ENCODE measurements around the gene TMEM119. TPM values are rescaled to one million over a fixed set of nuclear protein-coding genes. Genes with fewer than 3 reads are reported as not detected.
A peak's percentile ranks its signal among the peaks of the same experiment; 100 is the strongest.

Gene TMEM119, protein sequence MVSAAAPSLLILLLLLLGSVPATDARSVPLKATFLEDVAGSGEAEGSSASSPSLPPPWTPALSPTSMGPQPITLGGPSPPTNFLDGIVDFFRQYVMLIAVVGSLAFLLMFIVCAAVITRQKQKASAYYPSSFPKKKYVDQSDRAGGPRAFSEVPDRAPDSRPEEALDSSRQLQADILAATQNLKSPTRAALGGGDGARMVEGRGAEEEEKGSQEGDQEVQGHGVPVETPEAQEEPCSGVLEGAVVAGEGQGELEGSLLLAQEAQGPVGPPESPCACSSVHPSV
- total RNA-seq (1 to 10 TPM in 2 of 5 donors, under 1 TPM in 3; 0.13 to 3.9 (median 0.98) TPM), total RNA-seq (0 to 3.6 (median 0.75) reads per million in 29 experiments)
- total RNA-seq (2013) = 0.53 TPM

DNA sequence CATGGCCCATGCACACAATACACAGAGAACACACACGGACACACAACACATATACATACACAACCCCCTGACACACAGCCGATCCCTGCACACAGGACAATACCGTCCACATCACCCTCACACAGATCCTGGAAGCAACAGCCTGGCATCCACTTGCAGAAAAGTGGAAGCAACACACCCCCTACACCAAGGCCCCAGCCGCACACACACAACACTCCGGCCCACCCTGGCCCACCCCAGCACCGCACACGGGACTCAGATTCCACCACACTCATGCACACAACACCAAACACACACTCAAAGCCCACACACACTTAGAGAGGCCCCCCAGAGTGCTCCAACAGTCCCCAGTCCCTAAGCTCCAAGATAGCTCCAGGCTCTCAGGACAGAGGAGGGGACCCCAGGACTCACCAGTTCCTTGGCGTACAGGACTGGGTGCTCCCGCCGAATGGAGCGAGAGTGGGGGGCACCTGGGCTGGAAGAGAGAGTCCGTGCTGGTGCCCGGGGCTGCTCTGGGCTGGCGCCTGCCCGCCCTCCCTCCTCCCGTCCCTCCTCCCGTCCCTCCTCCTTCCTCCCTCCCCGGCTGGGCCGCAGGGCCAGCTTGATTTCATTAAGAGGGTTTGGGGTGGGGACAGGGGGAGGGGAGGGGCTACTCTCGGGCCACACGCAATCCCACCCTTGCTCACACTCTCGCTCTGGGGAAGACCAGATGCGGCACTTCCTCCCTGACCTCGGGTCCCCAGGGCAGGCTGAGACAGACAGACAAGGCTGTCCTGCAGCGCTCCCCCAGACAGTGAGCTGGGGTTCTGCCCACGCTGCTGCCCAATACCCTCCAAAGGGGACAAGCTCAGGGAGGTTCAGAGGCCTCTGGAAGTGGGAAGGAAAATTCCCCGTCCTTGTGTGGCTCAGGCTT is at the start of gene TMEM119:
Gene TMEM119, minus strand, starts transcription at position 526 of the 913 bp plus-strand sequence. CDS start 5,701 bp downstream, outside the sequence.
- ATAC-seq (replicated peaks in 1 of 4) (no peak), DNase-seq (no peak)
- ChIA-PET CTCF (interaction anchor here in 1 of 2 donors (0.6 kb wide), 1 partner anchor 206 kb away, joined by 5 read pairs; no protein-coding TSS in a partner anchor), POLR2A (interaction anchor here in 1 of 2 donors (0.6 kb wide), 1 partner anchor 283 kb away, joined by 3 read pairs; no protein-coding TSS in a partner anchor)
- H3K27ac Mint-ChIP-seq = no peak within 1 kb of the TSS
- H3K36me3 Mint-ChIP-seq = no peaks in the 10 kb centered on the region
- no peak within 1 kb of the TSS for H3K4me3 ChIP-seq (ENCODE audit: control insufficient read depth in 1 of 2, extremely low read depth in 1 of 2, low read length in 1 of 2)
- no peak within 1 kb of the TSS for H3K27ac ChIP-seq (ENCODE audit: low read length)
- no peaks in the 10 kb centered on the region for H3K9me3 ChIP-seq
- H3K4me1 Mint-ChIP-seq = no peaks in the 10 kb centered on the region
- H3K27me3 ChIP-seq (replicated peaks in 1 of 2; ENCODE audit: control insufficient read depth in 2 of 2, extremely low read depth in 1 of 2, insufficient read depth in 2 of 2, low read length in 1 of 2) = no peaks in the 10 kb centered on the region
- no peak within 1 kb of the TSS for H3K4me3 Mint-ChIP-seq
- H3K36me3 ChIP-seq (ENCODE audit: control insufficient read depth in 2 of 2, extremely low read depth in 1 of 2, insufficient read depth in 1 of 2, low read length in 1 of 2) = no peaks in the 10 kb centered on the region
- no peaks in the 10 kb centered on the region for H3K27me3 Mint-ChIP-seq
- WGBS (ENCODE audit: insufficient coverage) = 80% methylated on average over 11 of the region's 27 CpGs
- H3K4me1 ChIP-seq (ENCODE audit: control insufficient read depth in 1 of 2, extremely low read depth in 1 of 2, insufficient read depth in 2 of 2, low read length in 2 of 2) = no peaks in the 10 kb centered on the region
- H3K9me3 Mint-ChIP-seq = no peaks in the 10 kb centered on the region

DNA sequence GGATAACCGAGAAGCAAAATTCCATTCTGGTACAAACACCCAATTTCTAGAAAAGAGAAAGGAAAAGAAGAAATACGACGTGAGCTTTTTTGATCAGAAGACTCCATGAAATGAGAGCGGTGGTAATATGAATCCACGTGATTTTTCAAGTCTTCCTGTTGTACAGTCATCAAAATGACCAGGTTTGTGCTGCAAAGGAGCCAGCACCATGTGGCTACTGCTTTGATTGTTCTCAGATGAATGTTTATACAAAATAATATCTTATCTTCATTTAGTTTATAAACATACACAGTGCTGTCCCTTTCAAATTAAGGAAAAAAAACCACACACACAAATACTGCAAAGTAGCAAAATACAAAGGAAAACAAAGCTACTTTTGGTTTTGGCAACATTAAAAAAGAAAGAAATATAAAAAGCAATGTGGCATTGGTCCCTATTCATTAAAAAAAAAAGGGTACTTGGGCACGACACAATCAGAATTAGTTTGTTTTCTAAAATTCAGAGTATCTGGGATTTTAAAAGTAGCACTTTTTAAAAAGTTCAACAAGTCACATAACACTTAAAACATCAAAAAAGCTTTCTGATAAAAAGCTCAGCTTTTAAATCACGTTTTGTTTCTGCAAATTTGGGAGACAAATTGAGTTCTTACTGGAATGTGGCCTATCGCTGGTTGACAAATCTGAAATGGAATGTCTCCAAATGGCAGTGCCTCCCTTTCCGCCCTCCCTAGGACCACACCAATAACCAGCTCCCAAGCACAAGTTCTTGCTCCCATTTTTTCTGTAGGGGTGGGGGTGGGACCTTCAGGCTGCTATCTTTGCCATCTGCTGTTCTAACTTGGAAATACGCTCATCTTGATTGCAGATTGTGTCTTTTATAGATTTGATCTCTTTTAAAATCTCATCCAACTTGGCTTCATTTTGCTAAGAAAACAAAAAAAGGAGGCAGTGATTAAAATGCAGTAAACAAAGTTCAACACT is 49.0 kb upstream of the TMEM119 start:
- peaks cover 15 to 30% of the 10 kb centered on the region in 2 experiments for H3K4me1 ChIP-seq (ENCODE audit: control insufficient read depth in 1 of 2, extremely low read depth in 1 of 2, insufficient read depth in 2 of 2, low read length in 2 of 2)
- Mint-ChIP-seq H3K27ac (peak overlapping the region; percentile 86 to 91), H3K4me1 (peaks cover 27 to 37% (median 34%) of the 10 kb centered on the region in 3 donors), H3K9me3 (no peaks in the 10 kb centered on the region), H3K27me3 (no peaks in the 10 kb centered on the region), H3K4me3 (peak overlapping the region; percentile 18 to 70 (median 66)), H3K36me3 (peaks cover 4% of the 10 kb centered on the region)
- DNase-seq (peak in 1 of 35 experiments; percentile 38), ATAC-seq (replicated peaks in 1 of 4) (peak in 3 of 4 experiments; percentile 29 to 53 (median 36))
- POLR2A ChIA-PET = interaction anchor here (0.6 to 0.7 kb wide), 3 partner anchors 18 to 81 kb away, joined by 3 read pairs; no protein-coding TSS in a partner anchor
- peak overlapping the region; percentile 38 for H3K27ac ChIP-seq (ENCODE audit: low read length)
- no peaks in the 10 kb centered on the region for H3K27me3 ChIP-seq (replicated peaks in 1 of 2; ENCODE audit: control insufficient read depth in 2 of 2, extremely low read depth in 1 of 2, insufficient read depth in 2 of 2, low read length in 1 of 2)
- H3K36me3 ChIP-seq (ENCODE audit: control insufficient read depth in 2 of 2, extremely low read depth in 1 of 2, insufficient read depth in 1 of 2, low read length in 1 of 2) = peaks cover 0 to 2% of the 10 kb centered on the region in 2 donors
- no peaks in the 10 kb centered on the region for H3K9me3 ChIP-seq
- H3K4me3 ChIP-seq (ENCODE audit: control insufficient read depth in 1 of 2, extremely low read depth in 1 of 2, low read length in 1 of 2) = no peak overlapping the region
- CTCF ChIA-PET = interaction anchor here (0.6 to 3.2 kb wide), 9 partner anchors 11 to 1928 kb away, joined by 3 to 20 read pairs (median 5); partner anchors contain the start of gene SELPLG (in 1 of the 2)
- WGBS (ENCODE audit: insufficient coverage) = 38% methylated on average over 4 of the region's 10 CpGs

DNA sequence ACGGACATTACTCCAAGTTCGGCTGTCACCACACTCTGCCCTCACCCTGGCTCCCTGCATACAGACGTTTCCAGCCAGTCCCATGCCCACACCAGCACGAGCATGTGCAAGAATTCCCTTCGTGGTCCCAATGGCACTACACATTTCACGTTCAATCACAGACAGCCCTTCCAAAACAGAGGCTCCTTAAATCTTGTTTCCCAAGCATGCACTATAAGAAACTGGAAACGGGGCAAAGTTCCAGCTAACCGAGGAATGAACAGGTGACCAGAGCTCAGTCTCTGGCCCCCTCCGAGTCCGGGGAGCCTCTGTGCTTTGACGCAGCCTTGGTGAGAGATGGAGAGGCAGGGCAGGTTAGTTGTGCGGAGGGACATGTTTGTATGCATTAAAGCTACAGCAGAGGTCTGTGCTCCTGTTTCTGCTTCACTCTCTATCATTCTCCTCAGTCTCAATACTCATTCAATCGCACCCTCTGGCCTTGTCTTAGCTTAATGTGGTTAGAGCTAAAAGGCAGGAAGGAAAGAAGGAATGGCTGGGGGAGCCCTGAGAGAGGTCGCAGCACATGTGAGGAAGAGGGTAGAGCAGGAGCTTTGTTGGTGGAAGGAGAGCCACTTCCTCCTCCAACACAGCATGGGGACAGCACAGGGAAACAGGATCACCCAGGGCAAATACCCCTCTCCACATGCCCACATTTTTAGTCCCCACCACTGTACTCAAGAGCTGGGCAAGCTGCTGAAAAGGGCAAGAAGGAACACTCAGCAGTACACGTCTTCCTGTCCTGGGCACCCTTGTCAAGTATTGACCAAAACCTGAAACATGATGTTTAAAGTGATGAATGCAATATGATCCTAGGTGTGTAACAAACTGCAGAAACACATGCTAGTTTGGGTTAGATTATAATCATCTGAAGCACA is 48.1 kb upstream of the TMEM119 start:
- Histone ChIP-seq H3K4me1 (ENCODE audit: control insufficient read depth in 1 of 2, extremely low read depth in 1 of 2, insufficient read depth in 2 of 2, low read length in 2 of 2) (peaks cover 15 to 30% of the 10 kb centered on the region in 2 experiments), H3K27ac (ENCODE audit: low read length) (peak overlapping the region; percentile 38), H3K36me3 (ENCODE audit: control insufficient read depth in 2 of 2, extremely low read depth in 1 of 2, insufficient read depth in 1 of 2, low read length in 1 of 2) (peaks cover 0 to 3% of the 10 kb centered on the region in 2 donors), H3K27me3 (replicated peaks in 1 of 2; ENCODE audit: control insufficient read depth in 2 of 2, extremely low read depth in 1 of 2, insufficient read depth in 2 of 2, low read length in 1 of 2) (no peaks in the 10 kb centered on the region), H3K9me3 (no peaks in the 10 kb centered on the region), H3K4me3 (ENCODE audit: control insufficient read depth in 1 of 2, extremely low read depth in 1 of 2, low read length in 1 of 2) (peak overlapping the region in 1 of 2 donors; percentile 1)
- ChIA-PET CTCF (interaction anchor here (0.9 to 3.2 kb wide), 4 partner anchors 12 to 29 kb away, joined by 3 to 20 read pairs (median 6); partner anchors contain the start of gene SELPLG (in 1 of the 2)), POLR2A (interaction anchor here (0.6 to 0.7 kb wide), 3 partner anchors 39 to 1520 kb away, joined by 3 to 6 read pairs (median 3); no protein-coding TSS in a partner anchor)
- peak; percentile 34 to 64 (median 48) for ATAC-seq (replicated peaks in 1 of 4)
- Mint-ChIP-seq H3K27me3 (no peaks in the 10 kb centered on the region), H3K27ac (peak overlapping the region; percentile 86 to 91), H3K9me3 (no peaks in the 10 kb centered on the region), H3K36me3 (peaks cover 4% of the 10 kb centered on the region), H3K4me3 (peak overlapping the region; percentile 18 to 70 (median 66)), H3K4me1 (peaks cover 27 to 41% (median 40%) of the 10 kb centered on the region in 3 donors)
- 88% methylated on average over 5 of the region's 15 CpGs for WGBS (ENCODE audit: insufficient coverage)
- no peak for DNase-seq

DNA sequence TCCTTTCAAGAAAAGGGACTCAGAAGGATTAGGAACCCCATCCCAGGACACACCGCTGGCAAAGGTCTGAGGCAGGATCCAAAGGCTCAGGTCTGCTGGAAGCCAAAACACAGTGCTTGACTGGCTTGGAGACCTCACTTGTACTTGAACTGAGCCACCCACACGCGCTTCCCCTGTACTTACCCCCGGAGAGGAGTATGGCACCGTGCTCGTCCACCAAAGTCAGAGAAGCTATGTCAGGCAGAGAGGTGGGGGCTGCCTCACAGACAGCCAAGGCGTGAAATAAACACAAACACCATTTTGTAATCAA is 46.9 kb upstream of the TMEM119 start:
- Histone ChIP-seq H3K4me1 (ENCODE audit: control insufficient read depth in 1 of 2, extremely low read depth in 1 of 2, insufficient read depth in 2 of 2, low read length in 2 of 2) (peaks cover 15 to 30% of the 10 kb centered on the region in 2 experiments), H3K4me3 (ENCODE audit: control insufficient read depth in 1 of 2, extremely low read depth in 1 of 2, low read length in 1 of 2) (no peak overlapping the region), H3K27me3 (replicated peaks in 1 of 2; ENCODE audit: control insufficient read depth in 2 of 2, extremely low read depth in 1 of 2, insufficient read depth in 2 of 2, low read length in 1 of 2) (no peaks in the 10 kb centered on the region), H3K36me3 (ENCODE audit: control insufficient read depth in 2 of 2, extremely low read depth in 1 of 2, insufficient read depth in 1 of 2, low read length in 1 of 2) (peaks cover 0 to 3% of the 10 kb centered on the region in 2 donors), H3K9me3 (no peaks in the 10 kb centered on the region), H3K27ac (ENCODE audit: low read length) (no peak overlapping the region)
- ATAC-seq (replicated peaks in 1 of 4) (no peak), DNase-seq (no peak)
- Mint-ChIP-seq H3K27me3 (no peaks in the 10 kb centered on the region), H3K4me3 (no peak overlapping the region), H3K27ac (peak overlapping the region in 1 of 2 donors; percentile 91), H3K4me1 (peaks cover 29 to 47% (median 45%) of the 10 kb centered on the region in 3 donors), H3K9me3 (no peaks in the 10 kb centered on the region), H3K36me3 (peaks cover 4% of the 10 kb centered on the region)
- CTCF ChIA-PET = interaction anchor here in 1 of 2 donors (0.7 kb wide), 1 partner anchor 416 kb away, joined by 6 read pairs; no protein-coding TSS in a partner anchor
- WGBS (ENCODE audit: insufficient coverage) = 95% methylated on average over 4 of the region's 7 CpGs
- POLR2A ChIA-PET = interaction anchor here in 1 of 2 donors (0.5 to 0.7 kb wide), 2 partner anchors 81 to 117 kb away, joined by 3 to 10 read pairs; no protein-coding TSS in a partner anchor

Data from T-cell (primary cell).